Epidermal melanocyte (primary cell): Measurements from ENCODE around the gene PASD1.

Source experiments
- DNase-seq: peaks from one replicate; pipeline ENCODE4 v3.0.0; 2011; ENCODE audit warnings: low spot score; ENCODE audit not compliant: insufficient read length

Gene PASD1

DNA sequence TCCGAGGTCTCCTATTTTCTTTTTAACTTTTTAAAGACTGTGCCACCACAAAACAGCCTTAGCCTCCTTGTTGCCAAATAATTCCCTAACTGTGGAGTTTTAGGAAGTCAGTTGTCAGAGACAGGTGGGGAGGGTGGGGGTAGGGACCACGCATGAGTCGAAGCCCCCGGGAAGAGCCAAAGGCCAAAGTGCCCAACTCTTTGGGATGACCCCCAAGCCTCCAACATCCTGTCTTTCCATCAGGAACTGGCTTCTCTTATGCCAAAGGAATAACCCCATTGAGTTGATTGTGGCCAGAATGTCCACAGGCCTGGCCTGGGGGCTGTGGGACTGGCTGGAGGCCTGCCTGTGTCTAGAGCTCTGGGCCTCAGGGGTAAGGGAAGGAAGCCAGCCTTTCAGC lies 137.6 kb downstream of the PASD1 start:
- DNase-seq, result no peak

DNA sequence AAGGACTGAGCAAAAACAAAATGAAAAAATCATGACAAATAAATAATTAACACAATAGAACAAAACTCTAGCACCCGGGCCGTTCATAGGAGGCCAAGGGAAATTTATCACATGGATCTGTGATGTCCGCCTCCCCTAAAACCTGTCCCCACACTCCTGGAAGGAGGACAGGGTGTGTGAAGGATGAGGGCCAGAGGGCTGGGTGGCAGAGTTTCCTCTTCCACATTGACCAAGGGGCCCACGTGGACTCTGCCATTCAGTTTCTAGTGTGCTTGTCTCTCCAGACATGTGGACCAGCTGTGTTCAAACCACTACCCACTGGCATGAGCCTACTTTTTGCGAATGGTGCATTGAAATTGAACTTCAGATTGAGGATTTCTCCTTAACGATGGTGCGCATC lies 138.1 kb downstream of the PASD1 start:
- DNase-seq, result no peak

DNA sequence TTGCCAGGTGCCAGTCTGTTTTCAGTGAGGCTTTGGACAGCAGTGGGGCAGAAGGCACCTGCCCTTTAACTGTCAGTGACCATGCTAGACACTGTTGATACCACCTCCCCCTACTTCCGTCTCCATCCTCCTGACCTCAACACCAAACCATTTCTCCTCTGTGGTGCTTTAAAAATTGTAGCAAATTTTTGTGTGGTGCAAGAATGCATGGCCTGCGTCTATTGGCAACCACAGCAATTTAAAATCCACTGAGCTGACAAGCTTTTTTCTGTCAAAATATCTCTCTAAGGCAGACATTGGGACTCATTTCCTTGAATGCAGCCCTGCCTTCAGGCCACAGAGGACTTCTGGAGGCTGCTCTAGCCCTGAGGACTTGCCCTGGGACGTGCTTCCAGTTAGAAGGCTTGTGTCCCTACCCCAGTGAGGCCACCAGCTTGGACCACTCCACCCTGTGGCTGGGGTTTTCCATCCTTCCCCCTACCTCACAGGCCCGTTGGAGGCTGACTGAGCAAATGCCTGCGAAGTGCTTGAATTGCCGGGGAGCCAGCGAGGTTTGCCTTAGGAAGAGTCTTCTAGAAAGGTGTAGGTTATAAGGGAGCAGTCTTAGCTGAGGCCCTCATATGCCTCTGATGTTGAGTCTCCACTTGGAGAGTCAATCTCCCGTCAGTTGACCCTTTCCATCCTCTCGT lies 138.7 kb downstream of the PASD1 start:
- DNase-seq, result no peak

DNA sequence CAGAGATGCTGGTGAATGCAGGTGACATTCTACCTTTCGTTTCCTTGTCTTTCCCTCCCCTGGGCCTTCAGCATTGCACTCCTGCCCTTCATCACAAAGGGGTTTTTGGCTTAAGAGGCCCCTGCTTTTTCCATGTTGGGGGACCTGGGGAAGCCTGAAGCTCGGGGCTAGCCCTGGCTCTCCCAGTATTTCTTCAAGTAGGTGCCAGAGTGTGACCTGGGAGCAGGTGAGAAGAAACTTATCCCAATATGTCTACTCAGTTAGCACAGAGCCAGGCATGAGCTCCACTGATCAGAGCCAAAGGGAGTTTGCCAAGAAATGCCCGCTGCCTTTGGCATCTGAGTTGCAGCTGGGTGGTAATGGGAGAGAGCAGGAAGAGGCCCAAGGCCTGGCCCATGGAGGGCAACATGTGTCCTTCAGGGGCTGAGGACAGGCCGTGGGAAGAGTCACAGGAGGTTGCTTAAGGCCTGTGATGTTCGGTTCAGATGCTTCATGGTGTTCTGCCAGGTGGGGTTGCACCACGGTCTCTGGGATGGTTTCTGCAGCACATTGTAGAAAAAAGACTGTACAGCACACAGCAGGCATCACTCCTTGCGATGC lies 139.4 kb downstream of the PASD1 start:
- no peak for DNase-seq

DNA sequence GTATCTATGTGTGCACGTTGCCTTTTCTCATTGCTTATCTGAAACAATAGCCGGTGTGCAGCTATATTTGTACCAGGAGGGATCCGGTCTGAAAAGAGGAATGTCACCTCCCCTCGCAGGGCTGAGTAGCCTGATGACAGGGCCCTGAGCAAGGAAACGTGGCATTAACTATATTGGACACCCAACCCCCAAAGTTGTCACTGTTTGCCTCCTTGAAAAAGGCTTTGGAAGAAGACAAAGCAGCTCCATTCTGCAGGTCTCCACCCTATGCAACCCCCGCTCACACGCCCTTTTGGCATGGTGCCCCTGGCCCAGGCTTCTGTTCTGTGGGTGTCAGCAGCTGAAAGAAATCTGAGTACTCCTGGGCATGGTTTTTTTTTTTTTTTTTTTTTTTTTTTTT lies 140.0 kb downstream of the PASD1 start:
- DNase-seq, result no peak

DNA sequence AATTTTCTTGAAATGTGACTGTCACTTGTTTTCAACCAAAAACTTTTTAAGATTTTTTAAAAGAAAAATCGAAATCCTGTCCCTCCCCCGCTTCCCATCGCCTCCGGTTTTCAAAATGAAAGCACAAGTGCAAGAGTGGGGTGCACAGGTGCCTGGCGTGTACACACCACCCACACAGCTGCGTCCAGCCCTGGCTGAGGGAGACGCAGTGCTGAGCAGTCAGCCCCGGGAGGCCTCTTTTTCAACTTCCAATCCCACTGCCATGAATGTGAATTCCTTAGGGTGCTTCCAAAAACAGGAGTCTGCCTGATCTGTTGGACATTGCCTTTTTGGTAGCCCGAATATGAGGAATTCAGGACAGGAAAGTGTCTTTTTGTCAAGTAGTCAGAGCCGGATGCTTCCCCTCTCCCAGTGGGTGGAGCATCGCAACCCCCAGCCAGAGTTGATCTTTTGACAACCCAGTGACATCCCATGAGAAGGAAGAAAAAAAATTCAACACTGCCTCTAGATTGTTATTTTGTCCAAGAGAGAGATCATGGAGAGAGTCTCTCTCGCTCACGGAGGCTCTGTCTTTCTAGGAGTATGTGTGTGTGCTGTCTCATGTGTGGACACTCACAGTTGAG lies 140.7 kb downstream of the PASD1 start:
- no peak for DNase-seq

DNA sequence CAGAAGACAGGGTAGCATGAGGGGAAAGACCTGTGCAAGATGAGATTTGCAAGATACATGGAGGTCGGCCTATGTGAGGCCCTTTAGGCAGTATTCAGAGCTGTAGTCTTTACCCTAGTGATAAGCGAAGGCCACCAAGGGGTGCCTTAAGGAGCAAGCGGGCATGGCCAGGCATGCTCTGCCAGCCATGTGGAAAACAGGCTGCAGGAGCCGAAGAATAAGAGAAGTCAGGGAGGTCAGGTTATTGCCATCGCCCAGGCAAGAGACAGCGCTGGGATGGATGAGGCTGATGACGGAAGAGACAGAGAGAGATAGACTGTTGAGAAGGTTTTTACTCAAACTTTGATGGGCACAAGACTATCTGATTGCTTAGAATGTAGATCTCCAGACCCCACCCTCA lies 145.3 kb downstream of the PASD1 start:
- no peak for DNase-seq

DNA sequence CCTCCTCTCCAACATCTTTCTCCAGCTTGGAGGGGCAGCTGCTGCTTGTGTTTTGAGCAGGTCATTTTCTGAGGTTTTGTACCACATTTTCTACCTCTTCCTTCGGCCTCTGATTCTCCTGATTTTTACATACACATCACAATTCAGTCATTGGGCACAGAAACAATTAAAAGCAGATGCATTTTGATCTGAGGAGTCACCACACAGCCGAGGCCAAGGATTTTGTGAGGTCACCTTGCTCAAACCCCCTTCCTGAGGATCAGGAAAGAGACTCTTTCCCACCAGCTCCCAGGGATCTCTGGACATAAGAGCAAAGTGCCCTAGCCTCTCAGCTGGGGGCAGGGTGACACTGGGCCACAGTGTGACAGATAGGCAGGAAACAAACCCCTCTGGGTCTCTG lies 147.0 kb downstream of the PASD1 start:
- DNase-seq, result no peak

DNA sequence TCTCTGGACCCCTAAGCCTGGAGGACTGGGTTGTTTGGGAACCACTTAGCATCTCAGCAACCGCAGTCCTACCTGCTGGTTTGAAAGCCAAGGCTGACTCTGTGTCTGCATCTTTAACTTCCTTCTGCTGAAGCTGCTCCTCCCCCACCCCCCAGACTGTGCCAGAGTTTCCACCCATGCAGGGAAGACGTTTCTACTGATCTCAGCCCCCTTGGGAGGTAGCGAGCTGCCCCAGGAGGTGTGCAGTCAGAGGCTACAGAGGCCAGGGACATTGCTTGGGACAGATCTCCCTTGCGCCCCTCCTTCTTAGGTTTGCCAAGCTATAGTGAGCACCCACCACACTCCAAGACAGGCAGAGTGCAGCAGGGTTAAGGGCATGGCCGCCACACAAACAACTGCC lies 147.7 kb downstream of the PASD1 start:
- no peak for DNase-seq

DNA sequence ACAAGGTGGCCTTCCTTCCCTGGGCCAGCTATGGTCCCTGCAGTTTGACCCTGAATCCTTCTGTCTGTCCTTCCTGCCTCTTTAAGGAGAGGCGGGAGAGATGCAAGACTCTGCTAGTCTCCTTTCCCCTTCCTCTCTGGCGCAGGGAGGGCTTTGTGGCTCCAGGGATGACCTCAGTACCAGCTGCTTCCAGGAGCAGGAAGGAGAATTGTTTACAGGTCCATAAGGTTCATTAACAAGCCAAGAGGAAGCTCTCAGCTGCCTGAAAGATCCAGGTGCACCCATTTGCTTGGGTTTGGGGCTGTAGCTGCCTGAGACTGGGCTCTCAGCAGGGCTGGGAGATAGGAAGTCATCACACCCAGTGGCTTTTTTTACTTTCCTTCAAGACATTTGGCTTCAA lies 148.3 kb downstream of the PASD1 start:
- no peak for DNase-seq

DNA sequence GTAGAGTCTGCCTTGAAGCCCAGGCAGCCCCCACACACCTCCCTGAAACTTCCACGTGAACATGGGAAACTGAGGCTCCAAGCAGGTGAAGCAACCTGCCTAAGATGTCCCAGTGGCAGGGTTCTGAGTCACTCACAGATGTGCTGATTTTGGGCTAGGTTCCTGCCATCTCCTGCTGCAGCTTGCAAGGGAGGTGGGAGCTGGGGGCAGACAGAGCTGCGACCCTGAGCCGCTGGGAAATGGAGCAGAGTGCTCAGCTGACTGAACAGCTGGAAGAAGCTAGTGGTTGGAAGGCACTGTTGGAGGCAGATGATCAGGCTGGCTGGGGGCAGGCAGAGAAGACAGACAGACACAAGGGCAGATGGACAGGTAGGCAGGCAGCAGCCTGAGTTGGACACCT lies 148.8 kb downstream of the PASD1 start:
- no peak for DNase-seq

DNA sequence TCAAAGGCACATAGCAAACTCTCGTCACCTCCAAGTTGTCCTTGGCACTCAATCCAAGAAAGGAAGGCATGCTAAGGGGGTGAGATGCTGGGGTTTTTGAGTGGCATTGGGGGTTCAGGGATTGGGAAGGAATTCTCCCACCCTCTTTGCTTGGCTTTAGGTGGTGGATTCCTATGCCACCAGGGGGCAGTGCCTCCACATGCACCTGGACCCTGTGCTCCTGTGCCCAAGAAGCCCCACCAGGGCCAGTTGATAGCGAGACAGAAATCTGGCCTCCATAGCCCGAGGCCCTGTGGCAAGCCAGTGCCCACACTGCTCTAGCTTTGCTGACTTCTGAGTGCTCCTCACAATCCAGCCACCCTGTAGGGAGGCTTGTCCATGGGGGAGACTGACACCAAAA lies 150.4 kb downstream of the PASD1 start:
- no peak for DNase-seq

DNA sequence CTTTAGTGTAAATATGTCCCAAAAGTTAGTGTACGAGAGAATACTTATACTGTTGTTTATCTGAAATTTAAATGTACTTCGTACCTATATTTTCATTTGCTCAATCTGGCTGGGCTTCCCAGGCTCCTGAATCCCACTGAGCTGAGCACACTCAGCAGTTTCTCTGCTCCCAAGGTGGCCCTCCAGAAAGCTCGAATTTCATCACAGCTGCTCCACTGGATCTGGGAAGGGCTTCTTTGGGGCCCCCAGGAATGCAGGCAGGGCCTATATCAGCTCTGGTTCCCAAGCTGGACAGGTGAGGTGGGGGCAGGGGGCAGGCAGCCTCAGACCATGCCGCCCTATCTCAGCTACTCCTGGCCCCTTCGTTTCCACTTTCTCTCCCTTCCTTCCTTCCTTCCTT lies 150.9 kb downstream of the PASD1 start:
- no peak for DNase-seq

DNA sequence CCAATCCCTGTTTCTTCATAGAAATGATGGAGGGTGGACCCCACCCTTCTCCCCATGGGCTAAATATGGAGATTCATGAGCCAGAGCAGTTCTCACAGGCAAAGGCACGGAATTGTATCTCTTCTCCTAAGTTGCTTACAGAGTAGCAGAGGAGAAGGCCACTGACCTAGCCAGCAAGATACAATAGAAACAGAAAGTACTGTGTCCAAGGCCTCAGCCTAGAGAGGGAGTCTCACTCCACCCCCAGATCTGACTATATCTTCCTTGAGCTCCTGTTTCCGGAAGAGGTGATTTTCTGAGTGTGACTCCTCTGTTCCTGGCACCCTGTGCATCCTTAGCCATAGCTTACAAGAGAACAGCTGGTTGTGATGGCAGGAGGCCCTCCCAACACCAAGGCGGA lies 152.3 kb downstream of the PASD1 start, which contains the start of gene FATE1:
Gene FATE1 (plus strand): TSS at position 284 of the 400 bp plus-strand sequence. CDS start 85 bp downstream, at position 369.
- no peak for DNase-seq

DNA sequence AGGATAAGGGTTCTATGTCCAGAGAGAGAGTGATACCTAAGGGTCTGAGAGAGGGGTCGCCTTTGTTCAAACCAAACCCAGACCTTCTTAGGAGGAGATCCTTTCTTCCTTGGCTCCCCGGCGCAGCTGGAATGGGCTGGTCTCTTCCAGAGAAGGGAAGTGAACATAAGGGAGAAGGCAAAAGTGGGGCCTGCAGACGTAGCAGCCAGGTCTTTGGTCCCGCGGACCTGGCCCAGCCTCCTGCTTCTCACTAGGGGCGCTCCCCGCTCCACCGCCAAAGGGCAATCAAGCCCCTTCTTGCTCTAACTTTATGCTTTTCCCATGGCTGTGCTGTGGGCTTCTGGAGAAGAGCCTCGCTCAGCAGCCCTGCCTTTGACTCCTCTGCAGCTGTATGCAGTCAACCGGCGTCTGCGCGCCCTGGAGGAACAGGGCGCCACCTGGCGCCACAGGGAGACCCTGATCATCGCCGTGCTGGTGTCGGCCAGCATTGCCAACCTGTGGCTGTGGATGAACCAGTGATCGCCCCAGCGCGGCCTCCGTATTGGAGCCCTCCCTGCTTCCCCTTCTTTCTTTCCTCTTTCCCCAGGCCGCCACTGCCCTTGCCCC lies 158.9 kb downstream of the PASD1 start:
- no peak for DNase-seq

DNA sequence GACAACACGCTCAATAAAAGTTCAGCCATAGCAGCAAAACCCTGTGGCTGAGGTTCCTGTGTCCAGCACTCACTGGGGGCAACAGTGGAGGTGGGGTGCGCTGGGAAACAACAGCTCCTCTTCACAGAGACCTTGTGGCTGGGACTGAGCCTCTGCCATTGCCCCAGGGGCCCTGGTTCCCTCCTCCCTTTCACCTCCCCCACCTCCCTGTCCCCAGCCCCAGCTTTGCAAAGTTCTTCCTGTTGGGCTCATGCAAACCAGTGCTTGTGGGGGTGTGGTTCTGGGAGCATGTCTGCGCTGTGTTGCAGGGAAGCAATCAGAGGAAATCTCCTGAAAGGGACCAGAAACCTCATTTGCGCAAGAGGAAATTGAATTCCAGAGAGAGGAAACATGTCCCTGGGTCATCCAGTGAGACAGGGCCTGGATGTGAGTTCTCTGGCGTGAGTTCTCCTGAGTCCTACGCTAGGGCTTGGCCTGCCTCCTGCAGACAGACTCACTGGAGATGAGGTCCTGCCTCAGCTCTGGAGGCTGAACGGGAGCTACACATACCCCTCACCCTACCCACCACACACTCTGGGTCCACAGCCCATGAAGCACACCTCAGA lies 159.8 kb downstream of the PASD1 start:
- DNase-seq, result no peak

DNA sequence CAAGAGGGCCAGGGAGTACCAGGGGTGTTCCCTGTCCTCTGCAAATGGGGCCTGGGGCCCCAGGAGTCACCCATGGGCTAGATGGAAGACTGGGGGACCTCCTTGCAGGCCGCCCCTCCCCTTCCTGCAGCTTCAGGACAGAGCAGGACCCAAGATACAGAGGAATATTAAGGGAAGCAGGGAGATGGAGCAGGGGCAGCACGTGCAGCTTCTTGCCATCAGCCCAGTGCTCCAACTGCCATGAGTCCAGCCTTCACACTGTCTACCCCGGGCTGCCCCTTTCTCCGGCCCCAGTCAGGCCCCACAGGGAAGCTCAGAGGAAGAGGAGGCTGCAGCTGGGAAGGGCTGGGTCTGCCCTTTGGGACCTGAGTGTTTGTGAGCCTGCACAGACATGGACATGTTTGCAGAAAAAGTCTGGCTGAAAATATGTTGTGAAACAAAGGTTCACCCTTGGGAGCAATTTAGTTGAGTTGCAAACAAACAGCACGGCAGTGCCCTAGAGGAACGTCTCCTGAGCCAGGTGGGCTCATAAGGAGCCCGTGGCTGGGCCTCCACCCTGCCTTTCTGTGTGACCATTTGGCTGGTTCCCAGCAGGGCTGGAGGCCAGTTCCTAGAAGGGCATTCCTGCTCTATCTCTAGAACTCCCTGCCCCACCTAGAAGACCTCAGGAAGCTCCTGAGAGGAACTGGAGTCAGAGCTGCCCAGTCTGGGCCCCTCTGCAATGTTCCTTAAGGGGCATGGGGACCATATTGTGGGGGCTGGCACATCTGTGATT lies 161.3 kb downstream of the PASD1 start:
- DNase-seq, result no peak

DNA sequence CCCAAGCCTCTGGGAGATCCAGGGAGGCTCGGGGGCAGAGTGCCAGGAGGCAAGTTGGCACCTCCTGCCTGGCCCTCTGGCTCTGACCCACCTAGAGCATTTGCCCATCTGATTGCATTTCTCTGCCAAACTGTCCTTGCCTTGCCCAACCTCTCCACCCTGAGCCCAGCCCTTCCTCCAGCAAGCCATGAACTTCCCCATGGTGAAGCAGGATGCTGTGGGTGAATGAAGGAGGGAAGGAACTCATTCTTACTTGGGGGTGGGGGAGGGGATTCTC lies 161.8 kb downstream of the PASD1 start:
- DNase-seq, result no peak
